Measurements from ENCODE around the gene UTP25. TPM values are rescaled to one million over a fixed set of nuclear protein-coding genes. Genes with fewer than 3 reads are reported as not detected.

UTP25 gene
- total and polyA plus RNA-seq, 2 experiments from 2014 or later = 3.6 to 8.9 TPM

DNA sequence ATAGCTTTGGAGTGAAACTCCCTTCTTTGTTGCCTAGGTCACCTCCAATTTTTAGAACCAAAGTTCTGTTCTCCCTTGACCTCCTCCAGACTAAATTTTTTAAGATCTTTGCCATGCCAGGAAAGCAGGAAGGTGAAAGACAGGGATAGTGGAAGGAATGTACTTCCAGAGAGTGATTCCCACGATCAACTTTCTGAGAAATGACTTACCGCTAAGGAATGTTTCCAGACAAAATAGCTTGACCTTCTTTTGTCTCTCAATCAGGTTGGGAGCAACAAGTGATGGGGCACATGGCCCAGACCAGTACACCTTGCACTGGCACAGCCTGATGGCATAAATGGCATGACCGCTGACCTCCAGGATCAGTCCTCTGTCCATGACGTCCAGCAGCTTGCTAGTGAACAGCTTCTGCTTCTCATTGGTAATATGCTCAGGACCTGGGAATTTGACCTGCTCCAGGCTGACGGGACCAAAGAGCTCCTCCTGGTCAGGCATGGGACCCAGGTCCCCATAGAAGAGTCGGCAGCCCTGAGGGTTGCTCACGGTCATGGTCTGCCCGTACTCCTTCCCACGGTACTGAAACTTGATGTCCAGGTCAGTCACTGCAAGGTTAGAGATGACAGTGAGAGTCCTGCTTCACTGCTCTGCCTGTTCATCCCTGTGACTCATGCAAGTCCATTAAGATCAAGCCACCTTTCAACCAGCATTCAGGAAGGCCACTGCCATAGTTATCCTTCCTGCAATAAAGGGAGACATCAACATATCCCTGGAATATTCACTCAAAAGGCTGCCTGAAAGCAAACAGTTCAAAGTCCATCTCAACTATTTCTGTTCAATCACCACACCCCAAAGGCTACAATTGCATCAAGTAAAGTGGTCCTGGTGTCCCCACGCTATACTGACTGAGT lies 37.2 kb upstream of the UTP25 start:
- Mint-ChIP-seq H3K4me3 (no peak overlapping the region), H3K36me3 (ENCODE audit: low read depth) (peaks cover 20% of the 10 kb centered on the region), H3K27me3 (ENCODE audit: insufficient read depth, low read depth, poor library complexity) (no peaks in the 10 kb centered on the region), H3K27ac (no peak overlapping the region), H3K9me3 (no peaks in the 10 kb centered on the region), H3K4me1 (no peaks in the 10 kb centered on the region)
- Histone ChIP-seq H3K4me3 (no peak overlapping the region), H4K20me1 (replicated peaks; ENCODE audit: insufficient read depth) (no peaks in the 10 kb centered on the region; the same call in 1 of the 2 replicates), H3K27ac (ENCODE audit: low read depth) (no peak overlapping the region), H3K79me2 (replicated peaks; ENCODE audit: insufficient read depth) (no peaks in the 10 kb centered on the region), H2AFZ (no peak overlapping the region), H3K36me3 (ENCODE audit: insufficient read depth) (peaks cover 7% of the 10 kb centered on the region), H3K4me2 (no peak overlapping the region), H3K27me3 (ENCODE audit: insufficient read depth) (no peaks in the 10 kb centered on the region), H3K9me2 (ENCODE audit: insufficient read depth) (no peaks in the 10 kb centered on the region), H3K4me1 (ENCODE audit: insufficient read depth) (no peaks in the 10 kb centered on the region), H3F3A (replicated peaks; ENCODE audit: low read depth) (no peaks in the 10 kb centered on the region)
- no peak for TF ChIP-seq REST (IDR thresholded peaks at IDR 0.05; ENCODE audit: unreplicated experiment)
- TF ChIP-seq ZNF331 (CRISPR knock-in tag; IDR thresholded peaks at IDR 0.05; ENCODE audit: low read depth) = no peak
- TF ChIP-seq NANOG (IDR thresholded peaks at IDR 0.05; ENCODE audit: borderline replicate concordance) = no peak
- TF ChIP-seq, protein P1, sequence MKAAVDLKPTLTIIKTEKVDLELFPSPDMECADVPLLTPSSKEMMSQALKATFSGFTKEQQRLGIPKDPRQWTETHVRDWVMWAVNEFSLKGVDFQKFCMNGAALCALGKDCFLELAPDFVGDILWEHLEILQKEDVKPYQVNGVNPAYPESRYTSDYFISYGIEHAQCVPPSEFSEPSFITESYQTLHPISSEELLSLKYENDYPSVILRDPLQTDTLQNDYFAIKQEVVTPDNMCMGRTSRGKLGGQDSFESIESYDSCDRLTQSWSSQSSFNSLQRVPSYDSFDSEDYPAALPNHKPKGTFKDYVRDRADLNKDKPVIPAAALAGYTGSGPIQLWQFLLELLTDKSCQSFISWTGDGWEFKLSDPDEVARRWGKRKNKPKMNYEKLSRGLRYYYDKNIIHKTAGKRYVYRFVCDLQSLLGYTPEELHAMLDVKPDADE (IDR thresholded peaks at IDR 0.05) = no peak
- TF ChIP-seq, protein P2, sequence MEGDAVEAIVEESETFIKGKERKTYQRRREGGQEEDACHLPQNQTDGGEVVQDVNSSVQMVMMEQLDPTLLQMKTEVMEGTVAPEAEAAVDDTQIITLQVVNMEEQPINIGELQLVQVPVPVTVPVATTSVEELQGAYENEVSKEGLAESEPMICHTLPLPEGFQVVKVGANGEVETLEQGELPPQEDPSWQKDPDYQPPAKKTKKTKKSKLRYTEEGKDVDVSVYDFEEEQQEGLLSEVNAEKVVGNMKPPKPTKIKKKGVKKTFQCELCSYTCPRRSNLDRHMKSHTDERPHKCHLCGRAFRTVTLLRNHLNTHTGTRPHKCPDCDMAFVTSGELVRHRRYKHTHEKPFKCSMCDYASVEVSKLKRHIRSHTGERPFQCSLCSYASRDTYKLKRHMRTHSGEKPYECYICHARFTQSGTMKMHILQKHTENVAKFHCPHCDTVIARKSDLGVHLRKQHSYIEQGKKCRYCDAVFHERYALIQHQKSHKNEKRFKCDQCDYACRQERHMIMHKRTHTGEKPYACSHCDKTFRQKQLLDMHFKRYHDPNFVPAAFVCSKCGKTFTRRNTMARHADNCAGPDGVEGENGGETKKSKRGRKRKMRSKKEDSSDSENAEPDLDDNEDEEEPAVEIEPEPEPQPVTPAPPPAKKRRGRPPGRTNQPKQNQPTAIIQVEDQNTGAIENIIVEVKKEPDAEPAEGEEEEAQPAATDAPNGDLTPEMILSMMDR (conservative IDR thresholded peaks at IDR 0.05; ENCODE audit: low read depth in 2 of 2) = no peak
- TF ChIP-seq, protein P3, sequence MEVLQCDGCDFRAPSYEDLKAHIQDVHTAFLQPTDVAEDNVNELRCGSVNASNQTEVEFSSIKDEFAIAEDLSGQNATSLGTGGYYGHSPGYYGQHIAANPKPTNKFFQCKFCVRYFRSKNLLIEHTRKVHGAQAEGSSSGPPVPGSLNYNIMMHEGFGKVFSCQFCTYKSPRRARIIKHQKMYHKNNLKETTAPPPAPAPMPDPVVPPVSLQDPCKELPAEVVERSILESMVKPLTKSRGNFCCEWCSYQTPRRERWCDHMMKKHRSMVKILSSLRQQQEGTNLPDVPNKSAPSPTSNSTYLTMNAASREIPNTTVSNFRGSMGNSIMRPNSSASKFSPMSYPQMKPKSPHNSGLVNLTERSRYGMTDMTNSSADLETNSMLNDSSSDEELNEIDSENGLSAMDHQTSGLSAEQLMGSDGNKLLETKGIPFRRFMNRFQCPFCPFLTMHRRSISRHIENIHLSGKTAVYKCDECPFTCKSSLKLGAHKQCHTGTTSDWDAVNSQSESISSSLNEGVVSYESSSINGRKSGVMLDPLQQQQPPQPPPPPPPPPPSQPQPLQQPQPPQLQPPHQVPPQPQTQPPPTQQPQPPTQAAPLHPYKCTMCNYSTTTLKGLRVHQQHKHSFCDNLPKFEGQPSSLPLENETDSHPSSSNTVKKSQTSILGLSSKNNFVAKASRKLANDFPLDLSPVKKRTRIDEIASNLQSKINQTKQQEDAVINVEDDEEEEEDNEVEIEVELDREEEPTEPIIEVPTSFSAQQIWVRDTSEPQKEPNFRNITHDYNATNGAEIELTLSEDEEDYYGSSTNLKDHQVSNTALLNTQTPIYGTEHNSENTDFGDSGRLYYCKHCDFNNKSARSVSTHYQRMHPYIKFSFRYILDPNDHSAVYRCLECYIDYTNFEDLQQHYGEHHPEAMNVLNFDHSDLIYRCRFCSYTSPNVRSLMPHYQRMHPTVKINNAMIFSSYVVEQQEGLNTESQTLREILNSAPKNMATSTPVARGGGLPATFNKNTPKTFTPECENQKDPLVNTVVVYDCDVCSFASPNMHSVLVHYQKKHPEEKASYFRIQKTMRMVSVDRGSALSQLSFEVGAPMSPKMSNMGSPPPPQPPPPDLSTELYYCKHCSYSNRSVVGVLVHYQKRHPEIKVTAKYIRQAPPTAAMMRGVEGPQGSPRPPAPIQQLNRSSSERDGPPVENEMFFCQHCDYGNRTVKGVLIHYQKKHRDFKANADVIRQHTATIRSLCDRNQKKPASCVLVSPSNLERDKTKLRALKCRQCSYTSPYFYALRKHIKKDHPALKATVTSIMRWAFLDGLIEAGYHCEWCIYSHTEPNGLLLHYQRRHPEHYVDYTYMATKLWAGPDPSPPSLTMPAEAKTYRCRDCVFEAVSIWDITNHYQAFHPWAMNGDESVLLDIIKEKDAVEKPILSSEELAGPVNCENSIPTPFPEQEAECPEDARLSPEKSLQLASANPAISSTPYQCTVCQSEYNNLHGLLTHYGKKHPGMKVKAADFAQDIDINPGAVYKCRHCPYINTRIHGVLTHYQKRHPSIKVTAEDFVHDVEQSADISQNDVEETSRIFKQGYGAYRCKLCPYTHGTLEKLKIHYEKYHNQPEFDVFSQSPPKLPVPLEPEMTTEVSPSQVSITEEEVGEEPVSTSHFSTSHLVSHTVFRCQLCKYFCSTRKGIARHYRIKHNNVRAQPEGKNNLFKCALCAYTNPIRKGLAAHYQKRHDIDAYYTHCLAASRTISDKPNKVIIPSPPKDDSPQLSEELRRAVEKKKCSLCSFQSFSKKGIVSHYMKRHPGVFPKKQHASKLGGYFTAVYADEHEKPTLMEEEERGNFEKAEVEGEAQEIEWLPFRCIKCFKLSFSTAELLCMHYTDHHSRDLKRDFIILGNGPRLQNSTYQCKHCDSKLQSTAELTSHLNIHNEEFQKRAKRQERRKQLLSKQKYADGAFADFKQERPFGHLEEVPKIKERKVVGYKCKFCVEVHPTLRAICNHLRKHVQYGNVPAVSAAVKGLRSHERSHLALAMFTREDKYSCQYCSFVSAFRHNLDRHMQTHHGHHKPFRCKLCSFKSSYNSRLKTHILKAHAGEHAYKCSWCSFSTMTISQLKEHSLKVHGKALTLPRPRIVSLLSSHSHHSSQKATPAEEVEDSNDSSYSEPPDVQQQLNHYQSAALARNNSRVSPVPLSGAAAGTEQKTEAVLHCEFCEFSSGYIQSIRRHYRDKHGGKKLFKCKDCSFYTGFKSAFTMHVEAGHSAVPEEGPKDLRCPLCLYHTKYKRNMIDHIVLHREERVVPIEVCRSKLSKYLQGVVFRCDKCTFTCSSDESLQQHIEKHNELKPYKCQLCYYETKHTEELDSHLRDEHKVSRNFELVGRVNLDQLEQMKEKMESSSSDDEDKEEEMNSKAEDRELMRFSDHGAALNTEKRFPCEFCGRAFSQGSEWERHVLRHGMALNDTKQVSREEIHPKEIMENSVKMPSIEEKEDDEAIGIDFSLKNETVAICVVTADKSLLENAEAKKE (CRISPR knock-in tag; IDR thresholded peaks at IDR 0.05) = no peak
- TF ChIP-seq EZH2phosphoT487 (IDR thresholded peaks at IDR 0.05; ENCODE audit: unreplicated experiment) = no peak
- TF ChIP-seq STAT1 (IDR thresholded peaks at IDR 0.05; ENCODE audit: unreplicated experiment) = no peak
- no peak for TF ChIP-seq CREB1 (CRISPR knock-in tag; IDR thresholded peaks at IDR 0.05; ENCODE audit: low read depth)
- DNase-seq (ENCODE audit: low spot score) = no peak
- no peak for ATAC-seq
